NCI-H2171 (cell line): ENCODE data around the gene EXD3.
"Not testable (repeated sequence)": the region's sequence is repeated elsewhere in the genome, so short reads cannot be mapped to it uniquely, and the experiment has no call there.

Experiments used
- DNase-seq: peaks from one replicate; lab custom pipeline; 2025; lab: John Stamatoyannopoulos, UW

EXD3 gene

GRCh38 chr9:137411260-137411644, 11.7 kb downstream of the EXD3 start:
- DNase-seq: no peak

GRCh38 chr9:137410891-137411249, 12.1 kb downstream of the EXD3 start:
- no peak for DNase-seq

- DNase-seq: not testable (repeated sequence)
Measured at GRCh38 chr9:137410236-137410890, 12.6 kb downstream of the EXD3 start.

- DNase-seq: no peak
Measured at GRCh38 chr9:137409515-137409914, 13.4 kb downstream of the EXD3 start.

- no peak for DNase-seq
Measured at GRCh38 chr9:137408651-137409405, 14.1 kb downstream of the EXD3 start.

GRCh38 chr9:137407590-137408300, 15.2 kb downstream of the EXD3 start:
- no peak for DNase-seq

- peak; percentile 62 for DNase-seq
Measured at GRCh38 chr9:137406876-137407589, 15.9 kb downstream of the EXD3 start.

- no peak for DNase-seq
Measured at GRCh38 chr9:137406085-137406760, 16.7 kb downstream of the EXD3 start.

- DNase-seq: no peak
Measured at GRCh38 chr9:137405677-137406081, 17.3 kb downstream of the EXD3 start.

GRCh38 chr9:137404961-137405567, 17.9 kb downstream of the EXD3 start:
- DNase-seq: no peak

- no peak for DNase-seq
Measured at GRCh38 chr9:137403269-137403668, 19.7 kb downstream of the EXD3 start.

GRCh38 chr9:137402746-137403145, 20.2 kb downstream of the EXD3 start:
- no peak for DNase-seq

GRCh38 chr9:137398561-137399468, 24.1 kb downstream of the EXD3 start:
- DNase-seq: no peak

GRCh38 chr9:137397675-137398423, 25.1 kb downstream of the EXD3 start:
- no peak for DNase-seq

GRCh38 chr9:137396634-137397367, 26.2 kb downstream of the EXD3 start:
- no peak for DNase-seq

GRCh38 chr9:137396227-137396626, 26.7 kb downstream of the EXD3 start:
- no peak for DNase-seq

GRCh38 chr9:137395666-137396010, 27.3 kb downstream of the EXD3 start:
- no peak for DNase-seq

GRCh38 chr9:137394866-137395665, 27.9 kb downstream of the EXD3 start:
- DNase-seq: no peak
